Neural cell (in vitro differentiated cells): Measurements from ENCODE around the gene BMPR1B. TPM values are rescaled to one million over a fixed set of nuclear protein-coding genes. Genes with fewer than 3 reads are reported as not detected.

Source experiments
- H2AFZ ChIP-seq: fragments of 200-600, 300-800 bp; sonication (generic), shearing (Covaris generic); 2 replicates; pipeline ENCODE4 v1.6.0; 2014; ENCODE audit warnings: low read depth, mild to moderate bottlenecking, antibody characterized with exemption, low read length, moderate library complexity
- H3F3A ChIP-seq: fragments of 200-600 bp; shearing (Covaris generic); 2 replicates; pipeline ENCODE4 v1.6.1; 2016; ENCODE audit warnings: mild to moderate bottlenecking, moderate library complexity, mixed read lengths, antibody characterized with exemption, low read length; ENCODE audit not compliant: insufficient read depth, poor library complexity, severe bottlenecking
- H3K27ac ChIP-seq: fragments of 200-600, 300-800 bp; sonication (generic), shearing (Covaris generic); 2 replicates; pipeline ENCODE4 v1.5.1; 2014; ENCODE audit warnings: mild to moderate bottlenecking, low read length, moderate library complexity
- H3K27me3 ChIP-seq: fragments of 300-800, 200-600 bp; sonication (generic), shearing (Covaris generic); 2 replicates; pipeline ENCODE4 v1.6.0; 2014; ENCODE audit warnings: mild to moderate bottlenecking, low read depth, low read length, moderate library complexity; ENCODE audit not compliant: insufficient read depth
- H3K36me3 ChIP-seq: fragments of 300-800, 200-600 bp; sonication (generic), shearing (Covaris generic); 2 replicates; pipeline ENCODE4 v1.5.1; 2014; ENCODE audit warnings: mild to moderate bottlenecking, antibody characterized with exemption, low read length, moderate library complexity; ENCODE audit not compliant: insufficient read depth
- H3K4me2 ChIP-seq: fragments of 300-800, 200-600 bp; sonication (generic), shearing (Covaris generic); 2 replicates; pipeline ENCODE4 v1.6.0; 2014; ENCODE audit warnings: mild to moderate bottlenecking, low read length
- H3K4me3 ChIP-seq: fragments of 300-800, 200-600 bp; sonication (generic), shearing (Covaris generic); 2 replicates; pipeline ENCODE4 v1.5.1; 2014; ENCODE audit warnings: mild to moderate bottlenecking, low read length, moderate library complexity
- H3K79me2 ChIP-seq: fragments of 200-600 bp; shearing (Covaris generic); replicated peaks from 2 replicates; pipeline ENCODE4 v1.6.0; 2014; ENCODE audit warnings: mild to moderate bottlenecking, low read length, moderate library complexity; ENCODE audit not compliant: insufficient read depth
- H3K9ac ChIP-seq: fragments of 300-800, 200-600 bp; sonication (generic), shearing (Covaris generic); 2 replicates; pipeline ENCODE4 v1.6.1; 2016; ENCODE audit warnings: mild to moderate bottlenecking, low read length, mixed read lengths
- H3K9me2 ChIP-seq: fragments of 200-600 bp; shearing (Covaris generic); 2 replicates; pipeline ENCODE4 v1.6.1; 2016; ENCODE audit warnings: mild to moderate bottlenecking, low read length, mixed read lengths; ENCODE audit not compliant: insufficient read depth
- H3K9me3 ChIP-seq: fragments of 200-600, 300-800 bp; sonication (generic), shearing (Covaris generic); 2 replicates; pipeline ENCODE4 v1.6.1; 2016; ENCODE audit warnings: mild to moderate bottlenecking, mixed run types, low read length, moderate library complexity, mixed read lengths
- H4K20me1 ChIP-seq: fragments of 200-600 bp; shearing (Covaris generic); 2 replicates; pipeline ENCODE4 v1.6.1; 2016; ENCODE audit warnings: mild to moderate bottlenecking, mixed run types; ENCODE audit not compliant: insufficient read depth
- CTCF ChIP-seq: fragments of 450-650 bp; IDR thresholded peaks from 2 replicates; pipeline ENCODE4 v1.5.1; 2014; ENCODE audit warnings: antibody characterized with exemption, mild to moderate bottlenecking, moderate library complexity; ENCODE audit not compliant: poor library complexity, severe bottlenecking
- EP300 ChIP-seq: fragments of 450-650 bp; conservative IDR thresholded peaks from 2 replicates; pipeline ENCODE4 v1.6.1; 2014; ENCODE audit warnings: antibody characterized with exemption, mild to moderate bottlenecking, moderate library complexity; ENCODE audit not compliant: poor library complexity, severe bottlenecking
- EZH2 ChIP-seq: fragments of 200-600, 300-800 bp; shearing (Covaris generic), sonication (generic); IDR thresholded peaks from 2 replicates; pipeline ENCODE4 v1.6.1; 2014; ENCODE audit warnings: antibody characterized with exemption, low read length, borderline replicate concordance, mild to moderate bottlenecking; ENCODE audit not compliant: insufficient read depth, poor library complexity, severe bottlenecking
- MXI1 ChIP-seq: fragments of 450-650 bp; conservative IDR thresholded peaks from 2 replicates; pipeline ENCODE4 v1.6.1; 2014; ENCODE audit warnings: antibody characterized with exemption, mild to moderate bottlenecking; ENCODE audit not compliant: poor library complexity, severe bottlenecking
- POLR2AphosphoS5 ChIP-seq: IDR thresholded peaks from 2 replicates; pipeline ENCODE4 v1.6.1; 2012
- RAD21 ChIP-seq: fragments of 450-650 bp; conservative IDR thresholded peaks from 2 replicates; pipeline ENCODE4 v1.6.1; 2014; ENCODE audit warnings: antibody characterized with exemption, mild to moderate bottlenecking, moderate library complexity
- REST ChIP-seq: IDR thresholded peaks from 2 replicates; pipeline ENCODE4 v1.6.1; 2012; ENCODE audit warnings: borderline replicate concordance
- SMC3 ChIP-seq: fragments of 450-650 bp; conservative IDR thresholded peaks from 2 replicates; pipeline ENCODE4 v1.6.1; 2014; ENCODE audit warnings: antibody characterized with exemption, mild to moderate bottlenecking, moderate library complexity; ENCODE audit not compliant: poor library complexity
- TAF1 ChIP-seq: IDR thresholded peaks from 2 replicates; pipeline ENCODE4 v1.6.1; 2012; ENCODE audit warnings: low read depth
- polyA plus RNA-seq: library from polyadenylated mRNA; depleted of rRNA; stranded (reverse); fragments of >200 nt; gene quantifications from 2 replicates; pipeline ENCODE4 v1.2.3, GENCODE V29; 2014

BMPR1B gene
- polyA plus RNA-seq, 1 donor from 2014 or later, result 1.6 TPM

GRCh38 chr4:95044324-95044837, 286.6 kb downstream of the BMPR1B start:
- H3K9me3 ChIP-seq, result no peaks in the 10 kb centered on the region
- no peaks in the 10 kb centered on the region for H3K36me3 ChIP-seq
- no peaks in the 10 kb centered on the region for H3K79me2 ChIP-seq
- H3K27me3 ChIP-seq, result no peaks in the 10 kb centered on the region
- no peak overlapping the region for H3K4me3 ChIP-seq
- H3K9ac ChIP-seq, result no peak overlapping the region
- no peak overlapping the region for H2AFZ ChIP-seq
- no peak for TF ChIP-seq EZH2
- no peak for TF ChIP-seq MXI1
- TF ChIP-seq POLR2AphosphoS5, result no peak
- no peak for TF ChIP-seq REST
- TF ChIP-seq EP300, result no peak
- TF ChIP-seq SMC3, result no peak
- no peaks in the 10 kb centered on the region for H3K9me2 ChIP-seq
- no peak overlapping the region for H3K27ac ChIP-seq
- no peaks in the 10 kb centered on the region for H4K20me1 ChIP-seq
- H3K4me2 ChIP-seq, result no peak overlapping the region
- H3F3A ChIP-seq, result peaks cover 4% of the 10 kb centered on the region

- TF ChIP-seq EZH2 (no peak), REST (no peak), RAD21 (no peak), SMC3 (no peak), POLR2AphosphoS5 (no peak), CTCF (no peak), TAF1 (no peak), EP300 (no peak), MXI1 (no peak)
- H3K4me2 ChIP-seq, result no peak overlapping the region
- H3K27ac ChIP-seq, result no peak overlapping the region
These were observed 287.7 kb downstream of the BMPR1B start for GRCh38 chr4:95045429-95045828.

More at GRCh38 chr4:95045429-95045828, 287.7 kb downstream of the BMPR1B start:
- Histone ChIP-seq H3F3A (peaks cover 4% of the 10 kb centered on the region), H3K27me3 (no peaks in the 10 kb centered on the region), H3K79me2 (no peaks in the 10 kb centered on the region), H3K9me3 (no peaks in the 10 kb centered on the region), H3K36me3 (no peaks in the 10 kb centered on the region), H3K4me3 (no peak overlapping the region), H2AFZ (no peak overlapping the region), H3K9me2 (no peaks in the 10 kb centered on the region), H4K20me1 (no peaks in the 10 kb centered on the region), H3K9ac (no peak overlapping the region)
